ENCODE measurements around the gene ATP8A2. TPM values are rescaled to one million over a fixed set of nuclear protein-coding genes. Genes with fewer than 3 reads are reported as not detected.

ATP8A2 gene
- total RNA-seq, 1 donor from 2014 or later = 1.9 TPM

- Histone ChIP-seq H3K4me3 (no peak overlapping the region), H3K27me3 (no peaks in the 10 kb centered on the region), H3K4me1 (no peaks in the 10 kb centered on the region), H3K27ac (no peak overlapping the region), H3K9me3 (no peaks in the 10 kb centered on the region), H3K36me3 (no peaks in the 10 kb centered on the region)
- TF ChIP-seq CTCF (IDR thresholded peaks at IDR 0.05) = no peak
- no peak for ATAC-seq
- DNase-seq = no peak
- intact Hi-C loops (cut with DNase I) = no loop called here
Observed at GRCh38 chr13:25966086-25966485, 594.3 kb downstream of the ATP8A2 start.

- H3K27ac ChIP-seq = no peak overlapping the region
- intact Hi-C loops (cut with DNase I) = no loop called here
- H3K27me3 ChIP-seq = no peaks in the 10 kb centered on the region
- H3K4me1 ChIP-seq = no peaks in the 10 kb centered on the region
- ATAC-seq (no peak), DNase-seq (no peak)
- H3K36me3 ChIP-seq = no peaks in the 10 kb centered on the region
- H3K9me3 ChIP-seq = no peaks in the 10 kb centered on the region
- TF ChIP-seq CTCF (IDR thresholded peaks at IDR 0.05) = no peak
- no peak overlapping the region for H3K4me3 ChIP-seq
Observed at GRCh38 chr13:25967144-25967543, 595.4 kb downstream of the ATP8A2 start.

- no peak for DNase-seq
- Histone ChIP-seq H3K27me3 (no peaks in the 10 kb centered on the region), H3K36me3 (no peaks in the 10 kb centered on the region), H3K27ac (no peak overlapping the region), H3K9me3 (no peaks in the 10 kb centered on the region), H3K4me3 (no peak overlapping the region), H3K4me1 (no peaks in the 10 kb centered on the region)
- intact Hi-C loops (cut with DNase I) = no loop called here
- TF ChIP-seq CTCF (IDR thresholded peaks at IDR 0.05) = no peak
- ATAC-seq = no peak
Observed at GRCh38 chr13:25971047-25971446, 599.3 kb downstream of the ATP8A2 start.

- H3K4me1 ChIP-seq = no peaks in the 10 kb centered on the region
- TF ChIP-seq CTCF (IDR thresholded peaks at IDR 0.05) = no peak
- no peak for ATAC-seq
- no peak overlapping the region for H3K4me3 ChIP-seq
- H3K9me3 ChIP-seq = no peaks in the 10 kb centered on the region
- no peak for DNase-seq
- no peaks in the 10 kb centered on the region for H3K27me3 ChIP-seq
- no peaks in the 10 kb centered on the region for H3K36me3 ChIP-seq
- intact Hi-C loops (cut with DNase I) = no loop called here
- no peak overlapping the region for H3K27ac ChIP-seq
Observed at GRCh38 chr13:25971459-25972145, 599.8 kb downstream of the ATP8A2 start.

GRCh38 chr13:25973085-25973484 is 601.3 kb downstream of the ATP8A2 start:
- DNase-seq = no peak
- ATAC-seq = no peak
- no peaks in the 10 kb centered on the region for H3K4me1 ChIP-seq
- no peaks in the 10 kb centered on the region for H3K9me3 ChIP-seq
- H3K27ac ChIP-seq = no peak overlapping the region
- intact Hi-C loops (cut with DNase I) = no loop called here
- H3K27me3 ChIP-seq = no peaks in the 10 kb centered on the region
- no peaks in the 10 kb centered on the region for H3K36me3 ChIP-seq
- H3K4me3 ChIP-seq = no peak overlapping the region
- no peak for TF ChIP-seq CTCF (IDR thresholded peaks at IDR 0.05)

- Histone ChIP-seq H3K27ac (no peak overlapping the region), H3K36me3 (no peaks in the 10 kb centered on the region), H3K9me3 (no peaks in the 10 kb centered on the region), H3K4me3 (no peak overlapping the region), H3K4me1 (no peaks in the 10 kb centered on the region), H3K27me3 (no peaks in the 10 kb centered on the region)
- DNase-seq (no peak), ATAC-seq (no peak)
- no peak for TF ChIP-seq CTCF (IDR thresholded peaks at IDR 0.05)
- intact Hi-C loops (cut with DNase I) = no loop called here
Observed at GRCh38 chr13:25973576-25973975, 601.8 kb downstream of the ATP8A2 start.

All from upper lobe of right lung (tissue), 1 donor.